HG03108 (cell line): ENCODE results near the gene EIF2B4.
"Not testable (repeated sequence)": the region's sequence is repeated elsewhere in the genome, so short reads cannot be mapped to it uniquely, and the experiment has no call there.

Source experiments
- ATAC-seq: cut with Tn5 transposase; IDR thresholded peaks from one replicate; pipeline ENCODE4 v1.9.1; 2021; ENCODE audit warnings: moderate library complexity; ENCODE audit not compliant: unreplicated experiment

EIF2B4 gene

DNA sequence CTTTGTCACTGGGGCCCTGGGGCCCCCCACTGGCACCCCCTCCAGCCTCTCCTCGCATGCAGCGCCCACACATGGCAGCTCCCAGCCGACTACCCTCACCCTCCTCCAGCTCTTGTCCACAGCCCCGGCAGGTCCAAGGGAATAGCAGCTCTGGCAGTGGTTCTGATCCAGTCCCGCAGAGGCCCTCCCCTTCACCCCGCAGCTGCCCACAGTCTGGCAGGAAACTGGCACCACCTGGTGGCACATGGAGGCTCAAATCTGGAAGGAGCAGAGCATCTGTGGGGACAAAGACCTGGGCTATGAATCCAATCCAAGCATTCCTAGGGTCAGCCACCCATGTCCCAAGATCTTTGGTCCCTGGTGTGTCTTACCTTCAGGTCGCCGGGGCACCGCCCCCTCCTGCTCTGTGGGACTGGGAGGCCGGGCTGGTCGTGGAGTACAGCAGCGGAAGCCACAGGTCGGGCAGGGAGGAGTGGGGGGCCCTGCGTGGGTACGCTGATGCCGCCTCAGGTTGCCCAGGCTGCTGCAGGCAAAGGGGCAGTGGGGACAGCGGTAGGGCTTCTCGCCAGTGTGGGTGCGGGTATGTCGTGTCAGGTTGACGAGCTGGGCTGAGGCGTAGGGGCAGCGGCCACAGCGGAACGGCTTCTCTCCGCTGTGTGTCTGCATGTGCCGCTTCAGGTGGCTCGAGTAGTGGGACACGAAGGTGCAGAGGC, 8.1 kb upstream of the EIF2B4 start:
- ATAC-seq: no peak

DNA sequence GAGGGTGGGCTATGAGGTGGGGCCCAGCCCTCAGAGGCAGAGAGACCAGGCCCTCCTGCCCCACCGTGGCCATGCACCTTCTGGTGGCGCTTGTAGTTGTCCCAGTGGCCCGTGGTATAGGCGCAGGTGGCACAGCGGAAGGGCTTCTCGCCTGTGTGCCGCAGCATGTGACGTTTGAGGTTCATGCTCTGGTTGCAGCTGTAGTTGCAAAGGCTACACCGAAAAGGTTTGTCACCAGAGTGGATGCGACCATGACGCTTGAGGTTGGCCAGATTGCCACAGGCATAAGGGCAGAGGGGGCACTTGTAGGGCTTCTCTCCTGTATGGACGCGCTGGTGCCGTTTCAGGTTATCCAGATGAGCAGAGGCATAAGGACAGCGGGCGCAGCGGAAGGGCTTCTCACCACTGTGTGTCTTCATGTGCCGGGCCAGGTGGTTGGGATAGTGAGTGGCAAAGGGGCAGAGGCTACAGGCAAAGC, 7.5 kb upstream of the EIF2B4 start:
- no peak for ATAC-seq

DNA sequence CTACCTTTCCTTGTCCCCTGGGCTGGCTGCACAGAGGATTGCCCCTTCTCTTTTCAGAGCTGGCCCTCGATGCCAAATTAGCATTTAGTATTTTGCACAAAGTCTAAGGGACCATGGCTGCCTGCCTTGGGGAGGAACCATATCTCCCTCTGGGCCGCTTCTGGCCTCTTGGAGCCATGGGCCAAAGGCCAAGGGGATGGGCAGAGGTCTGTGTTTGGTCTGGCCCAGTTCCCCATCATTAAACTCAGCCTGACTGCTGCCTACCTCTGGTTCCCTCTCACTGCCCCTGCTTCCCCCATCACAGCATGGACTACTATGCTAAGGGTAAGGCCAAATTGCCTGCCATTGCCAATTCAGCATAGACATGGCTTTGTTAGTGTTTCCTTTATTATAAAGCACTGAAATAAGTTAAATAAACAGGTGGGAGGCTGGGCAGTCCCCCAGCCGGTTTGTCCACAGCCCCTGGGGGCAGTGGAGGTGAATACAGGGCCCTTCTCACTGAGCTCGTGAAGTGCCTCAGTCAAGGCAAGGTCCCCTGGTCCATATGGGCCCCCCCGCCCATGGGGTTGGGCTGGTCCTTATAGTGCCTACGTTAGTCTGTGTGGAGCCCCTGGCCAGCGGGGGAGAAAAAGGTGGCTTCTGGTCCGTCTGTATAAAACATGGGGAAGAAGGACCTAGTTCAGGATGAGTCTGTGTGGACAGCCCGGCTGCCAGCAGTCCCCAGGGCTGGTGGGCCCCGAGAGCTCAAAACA, 6.9 kb upstream of the EIF2B4 start:
- ATAC-seq: no peak

DNA sequence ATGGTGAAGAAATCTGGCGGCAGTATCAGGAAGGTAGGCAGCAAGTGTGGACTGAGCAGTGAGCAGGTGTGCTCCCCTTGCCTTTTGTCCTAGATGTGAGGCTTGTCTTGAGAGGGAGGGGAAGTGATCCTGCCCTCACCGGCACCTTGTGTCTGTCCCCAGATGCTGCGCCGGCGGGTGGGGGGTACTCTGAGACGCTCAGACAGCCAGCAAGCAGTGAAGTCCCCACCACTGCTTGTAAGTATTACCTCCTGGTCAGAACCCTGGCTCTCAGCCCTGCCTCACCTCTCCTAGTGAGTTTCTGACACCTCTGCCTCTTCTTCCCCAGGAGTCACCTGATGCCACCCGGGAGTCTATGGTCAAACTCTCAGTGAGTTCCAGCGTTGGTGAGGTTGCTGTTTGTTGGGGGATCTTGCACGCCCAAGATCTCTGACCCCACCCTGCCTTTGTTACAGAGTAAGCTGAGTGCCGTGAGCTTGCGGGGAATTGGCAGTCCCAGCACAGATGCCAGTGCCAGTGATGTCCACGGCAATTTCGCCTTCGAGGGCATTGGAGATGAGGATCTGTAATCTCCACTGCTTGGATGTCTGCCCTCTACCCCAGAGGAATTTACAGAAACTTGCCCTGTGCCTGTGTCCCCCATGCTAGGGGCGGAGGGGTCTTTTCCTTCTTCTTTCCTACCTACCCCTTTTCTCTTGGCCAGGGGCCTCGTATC, 6.2 kb upstream of the EIF2B4 start:
- no peak for ATAC-seq

DNA sequence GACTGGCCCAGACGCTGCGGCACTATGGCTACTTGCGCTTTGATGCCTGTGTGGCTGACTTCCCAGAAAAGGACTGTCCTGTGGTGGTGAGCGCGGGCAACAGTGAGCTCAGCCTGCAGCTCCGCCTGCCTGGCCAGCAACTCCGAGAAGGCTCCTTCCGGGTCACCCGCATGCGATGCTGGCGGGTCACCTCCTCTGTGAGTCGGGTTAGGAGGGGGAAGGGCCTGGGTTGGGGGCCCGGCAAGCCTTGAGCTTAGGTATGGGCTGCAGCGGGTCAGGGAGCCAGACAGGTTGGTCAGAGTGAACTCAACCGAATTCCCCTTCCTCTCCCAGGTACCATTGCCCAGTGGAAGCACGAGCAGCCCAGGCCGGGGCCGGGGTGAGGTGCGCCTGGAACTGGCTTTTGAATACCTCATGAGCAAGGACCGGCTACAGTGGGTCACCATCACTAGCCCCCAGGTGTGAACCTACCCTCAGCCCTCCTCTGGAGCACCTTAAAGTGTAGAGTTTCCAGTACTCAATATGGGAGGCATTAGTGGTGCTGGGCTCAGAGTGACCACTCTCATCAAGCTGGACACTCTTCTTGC, 5.5 kb upstream of the EIF2B4 start:
- ATAC-seq: no peak

DNA sequence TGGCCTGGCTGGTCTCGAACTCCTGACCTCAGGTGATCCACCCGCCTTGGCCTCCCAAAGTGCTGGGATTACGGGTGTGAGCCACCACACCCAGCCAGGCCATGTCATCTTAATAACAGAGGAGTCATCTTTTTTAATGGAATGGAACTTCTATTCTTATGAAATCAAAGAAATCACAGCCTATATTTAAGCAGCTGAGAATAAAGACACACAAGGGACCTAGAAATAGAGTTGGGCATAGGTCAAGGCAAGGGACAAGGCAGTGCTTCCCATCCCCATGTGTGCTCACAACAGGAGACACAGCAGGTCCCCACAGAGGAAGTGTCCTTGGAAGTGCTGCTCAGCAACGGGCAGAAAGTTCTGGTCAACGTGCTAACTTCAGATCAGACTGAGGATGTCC, 3.4 kb upstream of the EIF2B4 start:
- ATAC-seq: no peak

DNA sequence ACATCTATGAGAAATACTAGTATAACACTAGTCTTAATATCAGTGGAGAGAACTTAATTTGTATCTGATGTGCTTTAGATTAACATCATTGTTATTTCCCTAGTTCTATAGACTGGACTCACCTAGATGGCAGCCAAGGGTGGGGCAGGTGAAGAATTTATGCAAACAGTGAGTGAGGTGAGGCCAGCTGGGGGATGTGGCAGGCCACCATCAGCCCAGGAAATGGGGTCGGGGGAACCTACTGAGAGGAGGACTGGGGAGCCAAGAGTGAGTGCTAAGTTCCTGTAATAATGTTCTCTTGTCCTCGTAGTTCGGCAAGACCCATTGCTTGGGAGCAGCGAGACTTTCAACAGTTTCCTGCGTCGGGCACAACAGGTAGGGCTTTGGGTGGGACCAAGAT, 2.8 kb upstream of the EIF2B4 start:
- ATAC-seq: no peak

DNA sequence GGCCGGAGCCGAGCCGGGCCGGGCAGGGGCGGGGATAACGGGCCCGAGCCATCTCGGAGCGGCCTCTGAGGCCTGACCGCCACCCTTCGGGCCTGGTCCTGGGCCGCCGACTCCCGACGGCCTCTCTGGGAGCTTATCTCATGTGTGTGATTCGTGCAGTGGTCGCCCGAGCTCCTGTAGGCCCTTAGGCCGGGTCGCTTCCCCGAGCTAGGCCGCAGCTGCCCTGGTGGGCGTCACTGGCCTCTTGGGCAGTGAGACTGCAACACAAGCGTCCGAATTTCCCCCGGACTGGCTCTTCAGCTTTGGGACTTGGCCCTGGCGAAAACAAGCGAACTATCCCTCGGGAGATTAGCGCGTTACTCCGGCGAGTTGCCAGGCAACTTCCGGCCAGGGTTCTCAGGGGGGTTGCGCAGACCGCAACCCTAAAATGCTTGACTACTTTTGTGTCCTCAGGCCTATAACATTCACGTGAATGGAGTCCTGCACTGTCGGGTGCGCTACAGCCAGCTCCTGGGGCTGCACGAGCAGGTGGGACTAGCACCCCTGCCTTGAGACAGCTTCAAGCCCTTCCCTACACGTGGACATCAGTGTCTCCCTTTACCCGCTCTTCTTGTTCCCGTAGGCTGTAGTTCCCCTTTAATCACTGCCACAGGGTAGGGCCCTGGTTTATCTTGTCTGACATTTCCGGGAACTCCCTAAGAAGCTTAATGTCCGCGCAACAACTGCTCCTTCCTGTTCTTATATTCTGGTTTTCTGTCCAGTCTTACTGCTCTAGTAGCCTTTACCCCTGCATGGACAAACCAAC, 880 bp upstream of the EIF2B4 start:
- ATAC-seq: peak; percentile 23

DNA sequence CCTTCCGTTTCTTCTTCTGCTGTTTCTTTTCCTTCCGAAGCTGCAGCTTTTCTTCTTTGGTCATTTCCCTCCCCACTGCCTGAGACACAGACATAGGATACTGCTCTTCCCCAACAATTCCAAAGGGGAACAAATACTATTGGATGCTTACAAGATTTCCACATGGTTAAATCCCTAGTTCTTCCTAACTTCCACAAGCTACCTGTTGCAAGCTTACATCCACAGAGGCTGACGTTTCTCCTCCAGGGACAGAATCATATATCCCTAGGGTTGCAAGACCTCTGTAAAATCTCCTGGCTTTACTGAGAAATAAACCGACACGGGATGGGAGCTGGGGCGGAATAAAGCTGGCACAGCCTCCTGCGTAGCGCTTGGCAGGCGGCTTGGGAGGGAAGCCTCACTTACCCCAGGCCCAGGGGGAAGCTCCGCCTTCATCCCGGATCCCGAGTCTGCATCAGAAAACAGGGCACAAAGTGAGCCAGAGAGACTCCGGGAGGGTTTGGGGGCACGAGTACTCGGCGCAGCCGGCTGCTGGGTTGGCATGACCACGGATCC, 590 bp downstream of the EIF2B4 start:
- no peak for ATAC-seq

DNA sequence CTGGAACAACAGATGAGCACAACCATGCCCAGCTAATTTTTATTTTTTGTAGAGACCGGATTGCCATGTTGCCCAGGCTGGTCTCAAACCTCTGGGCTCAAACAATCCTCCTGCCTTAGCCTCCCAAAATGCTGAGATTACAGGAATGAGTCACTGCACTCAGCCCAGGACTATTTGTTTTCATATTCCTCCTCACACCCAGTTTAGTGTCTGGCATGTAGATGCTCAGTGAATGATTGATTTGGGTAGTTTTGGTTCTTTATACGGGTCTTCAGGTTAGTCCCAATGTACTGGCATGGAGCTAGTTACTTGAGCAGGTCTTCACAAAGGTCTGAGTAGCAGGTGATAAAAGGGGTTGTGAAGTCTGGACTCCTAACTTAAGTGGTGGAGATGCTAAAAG, 6.2 kb downstream of the EIF2B4 start:
- ATAC-seq: no peak

DNA sequence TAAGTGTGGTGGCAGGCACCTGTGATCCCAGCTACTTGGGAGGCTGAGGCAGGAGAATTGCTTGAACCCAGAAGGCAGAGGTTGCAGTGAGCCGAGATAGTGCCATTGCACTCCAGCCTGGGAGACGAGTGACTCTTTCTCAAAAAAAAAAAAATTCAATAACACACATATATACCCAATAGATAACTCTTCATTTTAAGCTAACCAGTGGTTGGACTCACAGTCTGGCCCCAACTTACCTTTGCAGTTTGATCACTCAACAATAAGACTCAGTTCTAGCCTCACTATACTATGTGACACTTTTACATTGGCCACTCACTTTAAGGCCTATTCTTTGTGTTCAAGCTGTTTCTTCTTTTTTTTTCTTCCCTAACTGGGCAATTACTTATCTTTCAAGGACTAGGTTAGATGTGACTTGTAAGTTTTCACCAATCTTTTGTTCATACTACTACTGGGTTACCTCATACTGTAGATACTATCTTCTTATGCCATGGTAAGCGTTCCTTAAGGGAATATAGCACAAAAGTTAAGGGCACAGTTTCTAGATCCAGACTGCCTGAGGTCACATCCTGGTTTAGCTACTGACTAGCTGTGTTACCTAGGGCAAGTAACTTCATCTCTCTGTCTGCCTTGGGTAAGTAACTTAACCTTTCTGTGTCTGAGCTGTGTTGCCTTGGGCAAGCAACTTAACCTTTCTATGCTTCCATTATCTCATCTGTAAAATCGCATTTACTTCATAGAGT, 7.3 kb downstream of the EIF2B4 start:
- no peak for ATAC-seq

DNA sequence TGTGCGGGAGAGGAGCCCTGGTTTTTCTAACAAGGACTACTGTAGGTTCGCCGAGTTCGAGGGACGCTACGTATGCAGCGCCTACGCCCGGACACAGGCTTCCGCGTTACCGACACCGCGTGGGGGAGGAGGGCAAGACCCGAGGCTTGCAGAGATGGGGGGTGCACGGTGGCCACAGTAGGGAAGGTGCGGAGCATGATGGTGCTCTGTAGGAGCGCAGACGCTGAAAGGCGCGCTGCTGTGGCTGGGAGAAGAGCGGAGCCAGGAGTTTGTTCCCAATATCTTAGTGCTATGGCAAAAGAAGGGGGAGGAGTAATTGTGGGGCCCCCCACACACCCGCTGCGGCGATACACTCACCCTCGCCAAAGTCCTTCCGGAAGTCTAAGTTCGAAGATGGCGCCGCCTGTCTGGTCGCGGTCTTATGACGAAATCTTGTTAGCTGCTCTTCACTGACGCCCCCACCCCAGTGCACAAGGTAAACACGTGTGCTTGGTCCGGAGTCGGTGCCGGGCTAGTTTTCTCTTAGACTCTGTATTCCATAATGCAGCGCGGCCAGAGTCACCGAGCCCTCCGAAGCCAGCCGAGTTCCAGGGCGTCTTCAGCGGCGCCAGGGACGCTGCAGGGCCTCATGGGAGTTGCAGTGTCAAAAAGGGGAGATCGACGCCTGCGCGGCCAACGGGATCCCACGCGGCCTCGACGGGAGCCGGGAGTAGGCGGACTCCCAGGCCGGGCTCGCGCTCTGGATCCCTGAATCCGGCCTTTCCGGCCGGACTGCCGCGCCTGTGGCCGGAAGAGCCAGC, 13.6 kb downstream of the EIF2B4 start, which contains the start of gene GTF3C2:
GTF3C2 (minus strand) TSS at position 383 of the 800 bp plus-strand sequence. CDS start 13,210 bp downstream, outside the sequence.
- peak; percentile 81 for ATAC-seq

DNA sequence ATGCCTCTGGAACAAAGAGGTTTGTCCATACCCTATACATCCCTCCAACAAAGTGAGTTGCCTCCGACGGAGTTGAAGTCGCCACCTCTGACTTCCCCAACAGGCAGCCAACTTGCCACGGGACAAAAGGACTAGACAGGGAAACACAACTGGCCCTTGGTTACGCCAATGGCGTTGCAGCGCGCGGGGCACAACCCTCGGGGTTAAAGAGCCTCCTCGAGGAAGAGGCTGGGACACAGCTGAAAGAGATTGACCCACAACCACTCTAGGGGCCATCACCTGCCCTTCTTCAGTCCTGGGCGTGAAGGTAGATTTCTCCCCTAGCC, 14.1 kb downstream of the EIF2B4 start:
- peak; percentile 29 for ATAC-seq

DNA sequence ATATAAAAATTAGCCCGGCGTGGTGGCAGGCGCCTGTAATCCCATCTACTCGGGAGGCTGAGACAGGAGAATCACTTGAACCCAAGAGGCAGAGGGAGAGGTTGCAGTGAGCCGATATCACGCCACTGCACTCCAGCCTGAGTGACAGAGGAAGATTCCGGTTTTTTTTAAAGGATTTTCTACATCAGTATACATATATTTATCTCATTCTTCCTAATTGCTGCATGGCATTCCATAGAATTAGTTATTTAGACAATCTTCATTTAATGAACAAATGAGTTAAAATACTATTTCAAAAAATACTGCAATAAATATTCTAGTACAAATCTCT, 15.6 kb downstream of the EIF2B4 start:
- ATAC-seq: no peak

DNA sequence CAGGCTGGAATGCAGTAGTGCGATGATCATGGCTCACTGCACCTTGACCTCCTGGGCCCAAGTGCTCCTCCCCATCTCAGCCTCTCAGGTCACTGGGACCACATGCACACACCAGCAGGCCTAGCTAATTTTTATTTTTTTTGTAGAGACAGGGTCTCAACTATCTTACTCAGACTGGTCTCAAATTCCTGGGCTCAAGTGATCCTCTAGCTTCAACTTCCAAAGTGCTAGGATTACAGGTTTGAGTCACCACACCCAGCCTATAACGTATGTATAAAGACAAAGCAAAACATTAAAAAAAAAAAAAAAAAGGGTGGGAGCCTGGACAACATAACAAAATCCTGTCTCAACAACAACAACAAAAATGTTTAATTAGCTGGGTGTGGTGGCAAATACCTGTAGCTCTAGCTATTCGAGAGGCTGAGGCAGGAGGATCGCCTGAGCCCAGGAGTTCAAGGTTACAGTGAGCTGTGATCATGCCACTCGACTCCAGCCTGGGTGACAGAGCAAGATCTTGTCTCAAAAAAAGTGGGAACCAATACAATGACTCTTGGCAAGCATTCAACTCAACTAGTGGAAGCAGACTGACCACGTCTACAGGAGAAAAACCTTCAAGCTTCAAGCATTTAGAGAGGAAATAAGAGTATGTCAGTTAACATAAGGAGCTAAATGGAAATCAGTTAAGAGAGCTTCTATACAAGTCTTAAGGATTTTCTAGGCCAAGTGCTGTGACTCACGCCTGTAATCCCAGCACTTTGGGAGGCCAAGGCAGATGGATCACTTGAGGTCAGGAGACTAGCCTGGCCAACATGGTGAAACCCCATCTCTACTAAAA, 16.2 kb downstream of the EIF2B4 start:
- no peak for ATAC-seq

DNA sequence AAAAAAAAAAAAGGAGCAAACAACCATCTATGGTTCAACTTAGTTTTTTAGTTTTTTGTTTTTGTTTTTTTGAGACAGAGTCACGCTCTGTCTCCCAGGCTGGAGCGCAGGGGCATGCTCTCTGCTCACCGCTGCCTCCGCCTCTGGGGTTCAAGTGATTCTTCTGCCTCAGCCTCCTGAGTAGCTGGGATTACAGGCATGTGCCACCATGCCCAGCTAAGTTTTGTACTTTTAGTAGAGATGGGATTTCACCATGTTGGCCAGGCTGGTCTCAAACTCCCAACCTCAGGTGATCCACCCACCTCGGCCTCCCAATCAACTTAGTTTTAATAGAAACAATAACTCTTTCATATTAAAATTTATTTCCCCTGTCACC, 16.8 kb downstream of the EIF2B4 start:
- ATAC-seq: not testable (repeated sequence)

DNA sequence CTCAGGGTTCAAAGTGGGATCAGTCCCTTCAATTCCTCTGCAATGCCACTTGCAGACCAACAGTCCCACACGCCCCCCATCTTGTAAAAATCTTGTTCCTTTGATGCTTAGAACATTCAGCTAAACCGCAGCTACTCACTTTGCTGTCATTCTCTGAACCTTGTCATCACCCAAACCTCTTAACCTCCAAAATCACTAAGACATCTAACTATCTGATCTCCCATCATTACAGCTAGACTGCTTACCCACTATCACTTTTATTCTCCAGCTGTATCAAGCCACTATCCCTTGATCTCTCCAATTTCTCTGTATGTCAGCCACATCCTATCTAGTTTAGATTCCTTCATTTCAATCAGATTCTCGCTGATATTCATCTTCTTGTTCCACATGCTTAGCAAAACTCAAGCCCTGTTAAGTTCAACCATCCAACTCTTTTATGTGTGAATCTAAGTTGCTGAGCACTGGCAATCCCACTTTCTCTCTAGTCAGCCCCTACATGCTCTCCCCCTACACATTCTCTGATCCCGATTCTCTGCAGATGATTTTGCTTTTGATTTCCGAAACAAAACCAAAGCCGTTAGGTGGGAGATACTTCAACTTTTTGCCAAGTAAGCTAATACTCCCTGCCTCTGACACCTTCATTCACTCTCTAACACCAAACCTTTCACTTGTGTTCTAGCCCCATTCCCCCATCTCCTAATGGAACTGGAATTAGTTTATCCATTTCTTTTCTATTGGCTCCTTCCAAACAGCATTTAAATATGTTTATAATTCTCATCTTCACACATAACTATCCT, 18.1 kb downstream of the EIF2B4 start:
- ATAC-seq: no peak
